Activated T-cell treated with anti-CD3 and anti-CD28 coated beads, Interleukin-2, amount 50 U/mL, for 48 hours (primary cell): ENCODE measurements around the gene TMCO2.

ENCODE experiments used
- DNase-seq, 2 experiments: peaks; one replicate each; pipeline ENCODE4 v3.0.0-alpha.2; 2020

Gene TMCO2

DNA sequence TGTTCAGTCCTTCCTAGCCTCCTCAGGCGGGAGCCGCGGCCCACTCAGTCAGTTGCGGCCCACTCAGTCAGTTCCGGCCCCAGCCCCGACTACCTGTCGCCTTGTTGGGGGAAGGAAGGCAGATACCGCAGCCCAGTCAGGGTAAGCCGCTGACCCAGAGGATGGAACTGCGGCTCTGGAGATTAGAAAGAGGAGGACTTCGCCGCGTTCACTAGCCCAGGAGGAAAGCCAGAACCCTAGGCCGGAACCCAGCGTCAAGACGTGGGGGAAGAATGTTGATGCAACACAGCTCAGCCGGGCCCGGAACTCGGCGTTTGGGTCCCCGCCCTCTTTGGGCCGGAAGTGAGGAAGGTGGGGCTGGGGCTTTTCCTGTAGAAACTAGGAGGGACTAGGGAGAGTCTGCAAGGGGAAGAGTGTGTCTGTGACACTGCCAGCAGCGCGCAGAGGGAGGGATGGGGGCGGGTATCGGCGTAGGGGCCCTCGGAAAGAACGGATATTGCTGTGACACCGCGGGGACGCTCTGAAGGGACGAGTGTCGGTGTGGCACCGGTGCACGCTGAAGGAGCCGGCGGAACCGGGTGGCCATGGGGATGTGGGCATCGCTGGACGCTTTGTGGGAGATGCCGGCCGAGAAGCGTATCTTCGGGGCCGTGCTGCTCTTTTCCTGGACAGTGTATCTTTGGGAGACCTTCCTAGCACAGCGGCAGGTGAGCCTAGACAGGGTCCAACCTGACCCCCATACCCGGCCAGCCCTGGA is 10.1 kb downstream of the TMCO2 start, which contains the start of gene ZMPSTE24:
Gene ZMPSTE24, plus strand, starts transcription at position 549 of the 757 bp plus-strand sequence. Its CDS starts 36 bp downstream, at position 585.
- DNase-seq = peak; percentile 97

DNA sequence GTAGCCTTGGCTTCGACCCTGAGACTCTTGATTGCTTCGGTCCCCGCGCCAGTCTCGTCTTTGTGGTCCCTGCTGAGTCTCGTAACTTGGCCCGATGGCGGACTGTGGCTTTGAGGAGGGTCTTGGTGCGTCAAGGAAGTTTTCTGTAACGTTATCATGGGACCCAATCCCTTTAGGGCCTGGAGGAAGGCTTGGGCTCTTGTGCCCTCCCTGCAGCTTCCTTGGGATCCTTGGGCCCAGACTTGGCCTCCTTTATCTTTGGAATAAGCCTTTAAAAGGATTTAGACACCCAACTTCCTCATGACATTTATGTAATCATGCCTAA is 10.7 kb downstream of the TMCO2 start:
- DNase-seq = no peak

DNA sequence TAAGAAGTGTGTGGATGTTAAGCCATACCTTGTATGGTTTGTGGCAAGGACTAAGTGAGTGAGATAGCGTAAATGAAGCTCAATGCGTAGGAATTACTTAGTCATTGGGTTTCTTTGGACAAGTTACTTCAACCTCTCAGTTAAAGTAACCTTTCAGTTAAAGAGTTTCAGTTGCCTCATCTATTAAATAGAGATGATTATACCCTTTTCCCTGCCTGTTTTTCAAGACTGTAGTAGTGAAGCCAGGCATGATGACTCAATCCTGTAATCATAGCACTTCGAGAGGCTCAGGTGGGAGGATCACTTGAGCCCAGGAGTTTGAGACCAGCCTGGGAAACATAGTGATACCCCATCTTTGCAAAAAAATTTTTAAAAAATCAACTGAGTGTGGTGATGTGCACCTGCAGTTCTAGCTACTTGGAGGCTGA is 16.6 kb downstream of the TMCO2 start:
- DNase-seq = peak; percentile 45 to 53

DNA sequence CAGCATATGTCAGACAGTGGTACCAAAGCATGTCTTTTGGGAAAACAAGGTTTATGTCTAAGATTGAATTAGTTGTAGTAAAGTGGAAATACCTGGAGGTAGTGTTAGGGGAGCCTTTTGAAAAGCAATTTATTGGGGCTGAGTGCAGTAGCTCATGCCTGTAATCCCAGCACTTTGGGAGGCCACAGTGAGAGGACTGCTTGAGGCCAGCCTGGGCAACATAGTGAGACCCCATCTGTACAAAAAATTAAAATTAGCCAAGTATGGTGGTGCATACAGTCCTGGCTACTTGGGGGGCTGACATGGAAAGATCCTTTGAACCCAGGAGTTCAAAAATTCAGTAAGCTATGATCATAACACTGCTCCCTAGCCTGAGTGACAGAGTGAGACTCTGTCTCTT is 17.6 kb downstream of the TMCO2 start:
- no peak for DNase-seq

DNA sequence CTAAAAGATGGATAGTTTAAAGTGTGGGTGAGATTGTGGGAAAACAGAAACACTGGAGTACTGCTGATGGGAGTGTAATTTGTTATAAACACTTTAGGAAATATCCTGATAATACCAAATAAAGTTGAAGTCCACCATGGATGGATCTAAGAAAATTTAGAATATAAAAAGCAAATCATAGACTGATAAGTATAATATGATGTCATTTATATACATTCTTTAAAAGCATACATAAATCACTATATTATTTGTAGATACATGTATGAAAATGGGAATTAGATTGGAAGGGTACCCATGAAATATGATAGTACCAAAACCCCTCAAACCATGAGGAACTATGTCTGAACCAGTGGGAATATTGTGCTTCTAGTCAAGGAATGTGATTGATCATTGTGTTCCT is 18.2 kb downstream of the TMCO2 start:
- no peak for DNase-seq

DNA sequence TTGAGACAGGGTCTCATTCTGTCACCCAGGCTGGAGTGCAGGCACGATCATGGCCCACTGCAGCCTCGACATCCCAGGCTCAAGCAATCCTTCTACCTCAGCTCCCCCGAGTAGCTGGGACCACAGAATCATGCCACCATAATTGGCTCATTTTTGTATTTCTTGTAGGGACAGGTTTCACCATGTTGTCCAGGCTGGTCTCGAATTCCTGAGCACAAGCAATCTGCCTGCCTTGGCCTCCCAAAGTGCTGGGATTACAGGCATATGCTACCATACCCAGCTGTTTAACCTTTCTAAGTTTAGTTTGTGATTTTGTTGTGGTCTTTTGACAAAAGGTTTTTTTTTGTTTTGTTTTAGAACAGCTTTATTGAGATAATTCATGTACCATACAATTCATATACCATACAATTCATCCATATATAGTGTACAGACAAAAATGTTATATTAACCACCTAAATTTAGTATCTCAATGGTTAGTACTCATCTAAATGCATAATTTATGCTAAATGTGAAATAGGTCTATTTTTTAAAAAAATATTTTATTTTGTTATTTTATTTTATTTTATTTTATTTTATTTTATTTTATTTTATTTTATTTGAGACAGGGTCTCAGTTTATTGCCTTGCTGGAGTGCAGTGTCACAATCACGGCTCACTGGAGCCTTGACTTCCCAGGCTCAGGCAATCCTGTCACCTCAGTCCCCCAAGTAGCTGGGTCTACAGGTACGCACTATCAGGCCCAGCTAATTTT is 19.2 kb downstream of the TMCO2 start:
- no peak for DNase-seq

DNA sequence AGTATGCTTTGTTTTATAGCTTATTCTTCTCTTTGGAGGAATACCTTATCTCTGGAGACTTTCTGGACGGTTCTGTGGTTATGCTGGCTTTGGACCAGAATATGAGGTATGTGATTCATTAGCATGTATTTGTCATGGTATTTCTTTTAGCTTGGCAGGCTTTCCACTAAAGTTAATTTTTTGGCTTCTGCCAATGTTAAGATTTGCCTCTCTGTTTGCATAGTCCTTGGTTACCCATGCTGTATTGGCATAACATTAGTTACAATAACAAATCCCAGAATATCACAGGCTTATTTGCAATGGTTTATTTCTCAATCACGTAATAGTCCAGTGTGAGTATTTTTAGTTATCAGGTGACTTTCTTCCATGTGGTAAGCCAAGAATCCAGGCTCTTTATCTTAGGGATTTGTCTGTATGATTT is 20.0 kb downstream of the TMCO2 start:
- no peak for DNase-seq

DNA sequence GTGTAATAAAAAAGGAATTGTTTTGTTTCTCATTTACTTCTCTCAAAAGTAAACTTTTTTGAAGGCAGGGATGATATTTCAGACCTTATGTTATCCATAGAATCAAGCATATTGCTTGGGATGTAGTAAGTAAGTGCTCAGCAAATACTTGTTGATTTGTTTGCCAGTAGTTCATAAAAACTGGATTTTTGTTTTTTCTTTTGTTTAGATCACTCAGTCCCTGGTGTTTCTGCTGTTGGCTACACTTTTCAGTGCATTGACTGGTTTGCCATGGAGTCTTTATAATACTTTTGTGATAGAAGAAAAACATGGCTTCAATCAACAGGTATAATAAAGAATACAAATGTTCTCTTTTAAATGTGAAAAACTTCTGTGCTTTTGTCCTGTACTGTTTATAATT is 20.5 kb downstream of the TMCO2 start:
- no peak for DNase-seq

DNA sequence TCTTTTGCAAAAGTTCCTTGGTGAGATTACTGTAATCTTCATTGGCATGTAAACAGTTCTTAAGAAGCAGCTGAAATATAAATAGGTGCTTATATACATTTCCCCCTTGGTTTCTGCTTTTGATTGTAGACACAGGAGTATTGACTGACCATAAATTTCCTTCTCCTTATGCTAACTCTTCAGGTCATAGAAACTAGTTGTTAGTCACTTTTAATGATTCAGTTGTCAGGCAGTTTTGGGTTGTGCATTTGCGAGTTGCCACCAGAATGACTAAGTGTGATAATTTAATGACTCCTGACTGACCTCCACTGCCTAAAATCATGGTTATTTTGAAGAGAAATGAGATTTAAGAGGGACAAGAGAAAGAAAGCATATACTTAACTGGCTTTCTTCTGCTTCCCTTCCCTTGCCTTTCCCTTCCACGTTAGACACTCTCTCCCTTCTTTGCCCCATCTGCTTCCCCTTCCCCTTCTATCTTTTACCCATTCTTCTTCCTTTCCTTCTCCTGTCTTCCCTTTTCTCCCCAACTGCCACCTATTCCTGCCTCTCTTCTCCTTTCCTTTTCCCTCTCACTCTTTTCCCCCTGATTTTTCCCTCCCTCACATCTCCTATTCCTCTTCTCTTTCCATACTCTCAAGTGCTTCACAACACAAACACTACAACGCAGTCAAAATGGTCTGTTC is 22.6 kb downstream of the TMCO2 start:
- no peak for DNase-seq

DNA sequence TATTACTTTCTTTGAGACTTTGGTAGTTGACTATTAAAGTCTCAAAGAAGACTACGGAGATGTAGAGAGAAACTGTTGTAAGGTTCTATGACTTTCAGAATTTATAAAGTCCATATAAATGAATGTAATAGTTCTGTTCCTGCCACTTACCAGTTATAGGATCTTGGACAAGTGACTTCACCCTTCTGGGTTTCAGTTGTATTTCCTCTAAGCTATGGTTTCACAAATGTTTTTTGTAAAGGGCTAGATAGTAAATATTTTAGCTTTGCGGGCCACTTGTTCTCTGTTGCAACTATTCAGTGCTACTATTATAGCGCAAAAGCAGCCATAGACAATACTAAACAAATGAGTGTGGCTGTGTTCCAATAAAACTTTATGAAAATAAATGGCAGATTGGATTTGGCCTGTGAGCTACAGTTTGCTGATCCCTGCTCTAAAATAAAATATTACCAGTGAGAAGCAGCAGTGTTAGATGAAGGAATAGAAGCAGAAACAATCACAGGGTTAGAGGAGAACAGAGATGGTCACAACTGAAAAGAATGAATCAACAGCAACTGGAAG is 25.0 kb downstream of the TMCO2 start:
- DNase-seq = no peak

DNA sequence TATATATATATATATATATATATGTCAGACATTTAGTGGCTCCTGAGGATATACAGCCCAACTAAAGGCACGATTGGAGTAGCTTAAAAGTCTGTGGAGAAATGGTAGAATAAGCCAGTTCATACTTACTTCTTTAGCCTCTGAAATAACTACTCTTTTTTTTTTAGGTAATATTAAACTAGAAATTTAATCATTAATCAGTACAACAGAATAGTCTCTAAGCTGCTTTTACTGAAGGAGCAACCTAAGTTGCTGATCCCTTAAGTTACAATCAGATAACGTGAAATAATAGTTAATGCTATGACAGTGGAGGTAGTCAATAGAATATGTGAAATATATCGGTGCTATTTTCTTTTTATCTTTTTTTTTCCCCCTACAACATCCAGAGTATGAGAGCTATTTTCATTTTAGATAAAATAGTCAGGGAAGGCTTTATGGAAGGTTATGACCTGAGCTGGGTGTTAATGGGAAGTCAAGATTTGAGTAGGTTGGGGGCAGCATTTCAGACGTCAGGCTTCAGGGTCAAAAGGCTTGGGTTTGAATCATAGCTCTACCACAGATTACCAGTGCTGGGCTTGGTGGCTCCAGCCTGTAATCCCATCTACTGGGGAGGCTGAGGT is 25.9 kb downstream of the TMCO2 start:
- no peak for DNase-seq

DNA sequence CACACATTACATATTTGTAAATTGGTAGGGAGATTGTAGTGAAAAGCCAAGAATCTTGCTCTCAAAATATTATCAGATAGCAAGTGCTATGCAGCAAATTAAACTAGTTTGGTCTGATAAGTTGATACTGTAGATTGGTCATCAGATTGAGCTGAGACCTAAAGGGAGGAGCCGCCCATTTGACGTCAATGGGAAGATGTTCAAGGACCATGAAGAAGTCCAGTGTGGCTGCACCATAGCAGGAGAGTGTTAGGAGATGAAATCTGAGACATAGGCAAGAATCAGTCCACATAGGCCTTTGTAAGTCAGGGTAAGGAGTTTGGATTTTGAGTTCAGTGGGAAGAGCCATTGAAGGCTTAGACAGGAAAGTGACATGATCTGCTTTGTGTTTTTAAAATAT is 26.6 kb downstream of the TMCO2 start:
- DNase-seq = no peak

DNA sequence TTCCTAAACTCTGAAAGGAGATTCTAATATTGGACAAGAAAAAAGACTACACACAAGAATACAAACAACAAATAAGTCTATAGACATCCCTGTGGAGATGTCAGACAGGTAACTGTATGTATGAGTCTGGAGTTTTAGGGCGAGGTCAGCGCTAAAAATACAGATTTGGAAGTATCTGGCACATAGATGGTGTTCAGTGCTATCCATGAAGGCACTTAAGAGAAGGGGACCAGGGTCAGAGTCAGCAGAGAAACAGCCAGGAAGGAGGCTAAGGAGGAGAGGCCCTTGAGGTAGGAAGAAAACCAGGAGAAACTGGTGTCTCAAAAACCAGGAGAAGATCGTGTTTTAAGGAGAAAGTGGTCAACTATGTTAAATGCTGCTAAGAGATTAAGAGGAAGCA is 28.4 kb downstream of the TMCO2 start:
- no peak for DNase-seq

DNA sequence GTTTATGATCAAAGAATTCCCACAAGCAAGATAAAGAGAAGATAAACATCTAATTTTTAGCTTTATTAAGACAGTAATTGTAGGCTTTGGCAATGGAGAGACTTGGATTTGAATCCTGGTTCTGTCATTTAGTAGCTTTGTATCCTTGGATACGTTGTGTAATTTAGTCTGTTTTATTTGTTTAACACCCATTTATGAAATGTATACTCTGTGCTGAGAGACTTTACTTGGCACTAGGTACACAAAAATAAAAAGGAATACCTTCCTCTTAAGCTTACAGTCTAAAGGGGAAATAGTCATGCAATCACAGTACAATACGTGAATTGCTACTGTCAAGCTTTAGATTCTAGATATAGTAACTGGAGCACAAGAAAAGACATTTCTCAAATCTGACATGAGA is 34.1 kb downstream of the TMCO2 start:
- no peak for DNase-seq

DNA sequence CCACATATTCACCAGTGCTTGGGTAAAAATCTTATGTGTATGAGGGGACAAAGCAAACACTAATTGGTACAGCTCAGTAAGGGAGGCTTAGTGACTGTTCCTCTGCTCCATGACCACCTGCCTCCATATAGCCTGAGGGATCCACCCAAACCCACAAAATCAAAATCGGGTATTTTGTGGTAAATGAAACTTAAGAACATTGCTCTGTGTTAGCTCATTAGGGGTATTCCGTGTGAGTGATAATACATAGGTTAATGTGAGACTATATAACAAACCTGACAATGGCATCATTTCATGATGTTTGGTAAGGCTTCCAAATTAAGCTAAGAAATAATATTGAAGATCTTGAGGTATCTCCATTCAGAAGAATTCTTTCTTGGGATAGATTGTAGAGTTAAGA is 43.6 kb downstream of the TMCO2 start:
- DNase-seq = no peak

DNA sequence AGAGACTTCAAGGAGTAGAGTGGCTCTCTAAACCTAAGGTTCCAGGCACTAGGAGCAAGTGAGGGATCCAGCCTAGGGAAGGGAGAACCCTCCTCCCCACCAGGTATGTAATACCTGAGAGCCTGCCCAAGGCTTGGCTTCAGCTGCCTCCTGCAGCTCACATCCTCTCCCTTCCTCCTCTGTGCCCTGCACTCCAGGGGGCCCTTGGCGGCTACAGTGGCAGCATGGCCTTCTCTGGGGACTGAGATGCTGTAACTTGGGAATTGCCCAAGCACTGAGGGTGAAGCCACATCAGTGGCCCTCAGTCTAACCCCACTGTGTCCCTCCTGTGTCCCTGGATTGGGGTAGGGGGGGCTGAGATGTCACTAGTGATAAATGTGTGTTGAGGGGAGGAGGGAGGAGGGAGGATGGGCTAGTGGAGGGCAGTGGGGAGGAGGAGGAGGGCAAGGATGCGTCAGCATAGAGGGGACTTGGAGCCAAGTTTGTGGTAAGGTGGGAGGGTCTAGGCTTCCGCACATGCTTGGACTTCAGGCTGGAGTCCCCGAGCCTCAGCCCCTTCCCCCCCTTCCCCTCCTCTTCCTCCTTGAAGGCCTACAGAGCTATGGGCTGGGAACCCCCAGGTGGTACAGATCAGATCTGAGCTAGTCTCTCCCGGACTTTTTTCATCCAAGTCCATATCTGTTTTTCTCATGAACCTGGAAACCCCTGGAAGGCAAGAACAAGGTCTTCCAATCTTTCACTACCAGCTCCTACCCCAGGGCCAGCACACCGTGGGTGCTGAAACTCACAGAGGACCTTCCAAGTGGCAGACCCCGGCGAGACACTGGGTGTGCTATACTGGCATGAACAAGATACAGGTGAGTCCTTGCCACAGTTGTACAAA is 51.9 kb downstream of the TMCO2 start:
- DNase-seq = no peak

DNA sequence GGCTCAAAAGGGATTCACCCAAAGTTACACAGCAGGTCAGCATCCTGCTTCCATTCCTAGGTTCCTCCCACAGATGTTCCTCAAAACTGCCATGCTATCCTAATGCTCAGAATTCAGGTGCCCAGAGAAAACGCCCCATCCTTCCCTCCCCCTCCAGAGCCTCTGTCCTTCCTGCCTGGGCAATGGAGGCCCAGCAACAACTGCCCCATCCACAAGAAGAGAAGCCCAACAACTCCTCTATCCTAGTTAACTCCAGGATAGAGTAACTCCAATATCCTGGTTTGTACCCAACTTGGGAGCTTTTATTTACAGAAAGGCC is 52.5 kb downstream of the TMCO2 start:
- DNase-seq = peak in 1 of 2 experiments; percentile 9

DNA sequence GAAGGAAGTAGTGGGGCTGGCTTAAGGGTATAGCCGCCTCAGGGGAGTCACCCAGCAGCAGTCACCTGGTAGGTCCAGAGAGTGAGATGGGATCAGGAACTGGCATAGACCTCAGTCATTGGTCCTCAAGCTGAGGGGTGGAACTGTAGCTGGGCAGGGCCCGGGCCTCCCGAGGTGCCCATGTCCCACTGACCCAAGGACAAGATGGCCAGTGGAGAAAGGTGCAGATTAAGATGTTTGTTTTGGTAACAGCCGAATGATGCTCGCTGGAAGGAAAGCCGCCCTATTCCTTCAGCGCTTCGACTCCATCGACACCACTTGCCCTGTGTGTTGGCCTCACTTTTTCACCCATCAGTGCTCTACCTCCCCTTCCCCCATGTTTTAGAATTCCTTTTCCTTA is 52.9 kb downstream of the TMCO2 start:
- DNase-seq = no peak

DNA sequence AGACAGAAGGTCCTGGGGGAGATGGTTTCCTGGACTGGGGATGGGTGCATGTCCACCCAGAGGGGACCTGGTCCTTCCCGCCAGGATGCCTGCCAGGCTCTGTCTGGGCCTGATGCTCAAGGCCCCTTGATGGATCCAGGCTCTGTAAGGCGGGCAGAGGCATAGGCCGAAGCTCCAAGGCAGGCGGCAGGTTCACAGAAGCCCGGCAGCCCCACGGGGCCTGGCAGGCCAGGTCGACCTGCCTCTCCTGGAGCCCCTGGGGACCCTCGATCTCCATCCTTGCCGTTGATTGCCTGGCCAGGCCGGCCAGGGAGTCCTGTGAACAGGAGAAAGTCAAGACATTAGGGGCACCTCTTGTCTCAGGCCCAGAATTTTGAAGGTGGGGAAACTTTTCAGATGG is 53.3 kb downstream of the TMCO2 start:
- no peak for DNase-seq
